Activated B cell treated with CpG ODN at 0.5 μM for 24 hours (primary cell): ENCODE data around the gene PARN. TPM values are rescaled to one million over a fixed set of nuclear protein-coding genes. Genes with fewer than 3 reads are reported as not detected.

Experiments used
- ATAC-seq: fragments of 200-7000 bp; cut with Tn5 transposase; one replicate; pipeline ENCODE4 v1.10.0; 2021; ENCODE audit warnings: low read depth, mild to moderate bottlenecking, moderate library complexity
- CTCF ChIA-PET: fragments of 350-600 bp; sonication (Branson Sonifier 250); formaldehyde crosslinking; loops from one replicate; lab custom pipeline; 2021; ENCODE audit warnings: antibody characterized with exemption; lab: Charles Lee
- POLR2A ChIA-PET: fragments of 350-600 bp; sonication (Branson Sonifier 250); formaldehyde crosslinking; loops from one replicate; lab custom pipeline; 2021; ENCODE audit warnings: antibody characterized with exemption; lab: Charles Lee
- DNase-seq: peaks from one replicate; pipeline ENCODE4 v3.0.0; 2022
- H3K27ac Mint-ChIP-seq: one replicate; pipeline ENCODE4 v1.8.0; 2020; ENCODE audit warnings: mixed read lengths
- H3K27me3 Mint-ChIP-seq: one replicate; pipeline ENCODE4 v1.8.0; 2021; ENCODE audit warnings: mixed read lengths
- H3K36me3 Mint-ChIP-seq: one replicate; pipeline ENCODE4 v1.8.0; 2021; ENCODE audit warnings: low read depth, mixed read lengths
- H3K4me1 Mint-ChIP-seq: one replicate; pipeline ENCODE4 v1.8.0; 2021; ENCODE audit warnings: mixed read lengths
- H3K4me3 Mint-ChIP-seq: one replicate; pipeline ENCODE4 v1.8.0; 2020; ENCODE audit warnings: mild to moderate bottlenecking, mixed read lengths
- H3K9me3 Mint-ChIP-seq: one replicate; pipeline ENCODE4 v1.8.0; 2020; ENCODE audit warnings: mixed read lengths
- intact Hi-C: fragments of 100-400 bp; cut with micrococcal nuclease; formaldehyde crosslinking; loops from one replicate; pipeline ENCODE4 v1.15.1; 2024
- total RNA-seq: library from RNA; stranded (reverse); gene quantifications from 2 replicates; pipeline ENCODE4 v1.2.3, GENCODE V29; 2022
- TF ChIP-seq, protein P1 (sequence below): fragments of 200-600 bp; IDR thresholded peaks from one replicate; pipeline ENCODE4 v1.8.0; 2022; ENCODE audit warnings: antibody characterized with exemption, mild to moderate bottlenecking

The PARN gene
- total RNA-seq, 1 donor from 2014 or later = 47.3 TPM

- CTCF ChIA-PET = no interaction called here
- ATAC-seq = no peak
These were observed 139.8 kb downstream of the PARN start for GRCh38 chr16:14490235-14490634.

GRCh38 chr16:14489460-14489859 lies 140.6 kb downstream of the PARN start:
- H3K36me3 Mint-ChIP-seq = peaks cover 17% of the 10 kb centered on the region
- no peaks in the 10 kb centered on the region for H3K27me3 Mint-ChIP-seq
- H3K9me3 Mint-ChIP-seq = no peaks in the 10 kb centered on the region
- no peak for DNase-seq
- ChIA-PET CTCF (no interaction called here), POLR2A (no interaction called here)
- H3K27ac Mint-ChIP-seq = no peak overlapping the region
- intact Hi-C loops = no loop called here
- no peak overlapping the region for H3K4me3 Mint-ChIP-seq
- ATAC-seq = no peak
- H3K4me1 Mint-ChIP-seq = peaks cover 17% of the 10 kb centered on the region
- TF ChIP-seq, protein P1, sequence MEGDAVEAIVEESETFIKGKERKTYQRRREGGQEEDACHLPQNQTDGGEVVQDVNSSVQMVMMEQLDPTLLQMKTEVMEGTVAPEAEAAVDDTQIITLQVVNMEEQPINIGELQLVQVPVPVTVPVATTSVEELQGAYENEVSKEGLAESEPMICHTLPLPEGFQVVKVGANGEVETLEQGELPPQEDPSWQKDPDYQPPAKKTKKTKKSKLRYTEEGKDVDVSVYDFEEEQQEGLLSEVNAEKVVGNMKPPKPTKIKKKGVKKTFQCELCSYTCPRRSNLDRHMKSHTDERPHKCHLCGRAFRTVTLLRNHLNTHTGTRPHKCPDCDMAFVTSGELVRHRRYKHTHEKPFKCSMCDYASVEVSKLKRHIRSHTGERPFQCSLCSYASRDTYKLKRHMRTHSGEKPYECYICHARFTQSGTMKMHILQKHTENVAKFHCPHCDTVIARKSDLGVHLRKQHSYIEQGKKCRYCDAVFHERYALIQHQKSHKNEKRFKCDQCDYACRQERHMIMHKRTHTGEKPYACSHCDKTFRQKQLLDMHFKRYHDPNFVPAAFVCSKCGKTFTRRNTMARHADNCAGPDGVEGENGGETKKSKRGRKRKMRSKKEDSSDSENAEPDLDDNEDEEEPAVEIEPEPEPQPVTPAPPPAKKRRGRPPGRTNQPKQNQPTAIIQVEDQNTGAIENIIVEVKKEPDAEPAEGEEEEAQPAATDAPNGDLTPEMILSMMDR = no peak

More at GRCh38 chr16:14490235-14490634, 139.8 kb downstream of the PARN start:
- H3K9me3 Mint-ChIP-seq = no peaks in the 10 kb centered on the region
- TF ChIP-seq, protein P1 = no peak
- H3K27ac Mint-ChIP-seq = no peak overlapping the region
- peaks cover 17% of the 10 kb centered on the region for H3K4me1 Mint-ChIP-seq
- no peak overlapping the region for H3K4me3 Mint-ChIP-seq
- intact Hi-C loops = no loop called here
- POLR2A ChIA-PET = no interaction called here
- peaks cover 23% of the 10 kb centered on the region for H3K36me3 Mint-ChIP-seq
- no peak for DNase-seq
- H3K27me3 Mint-ChIP-seq = no peaks in the 10 kb centered on the region

DNA sequence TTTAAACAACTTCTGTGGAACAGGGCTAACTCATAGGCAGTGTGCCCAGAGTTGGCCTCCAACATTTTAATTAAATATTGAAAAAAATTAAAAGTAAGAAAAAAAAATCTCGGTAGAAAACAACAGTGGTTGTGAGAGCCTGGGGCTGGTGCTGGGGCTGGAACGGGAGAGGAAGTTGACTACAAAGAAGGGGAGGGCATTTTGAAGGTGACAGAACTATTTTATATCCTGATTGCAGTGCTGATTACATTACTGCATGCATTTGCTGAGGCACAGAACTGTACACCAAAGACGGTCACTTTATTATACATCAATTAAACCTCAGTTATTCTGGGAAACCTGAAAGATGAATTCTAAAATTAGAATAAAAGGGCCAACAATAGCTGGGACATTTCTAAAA lies 142.5 kb downstream of the PARN start:
- intact Hi-C loops = no loop called here
- H3K27me3 Mint-ChIP-seq = no peaks in the 10 kb centered on the region
- POLR2A ChIA-PET = no interaction called here
- H3K4me1 Mint-ChIP-seq = peaks cover 11% of the 10 kb centered on the region
- H3K36me3 Mint-ChIP-seq = peaks cover 28% of the 10 kb centered on the region
- TF ChIP-seq, protein P1 = no peak
- H3K9me3 Mint-ChIP-seq = no peaks in the 10 kb centered on the region
- CTCF ChIA-PET = no interaction called here
- H3K27ac Mint-ChIP-seq = no peak overlapping the region
- no peak overlapping the region for H3K4me3 Mint-ChIP-seq
- no peak for DNase-seq
- ATAC-seq = no peak

- Mint-ChIP-seq H3K36me3 (peaks cover 37% of the 10 kb centered on the region), H3K27me3 (no peaks in the 10 kb centered on the region), H3K27ac (no peak overlapping the region), H3K9me3 (no peaks in the 10 kb centered on the region), H3K4me3 (no peak overlapping the region), H3K4me1 (peaks cover 7% of the 10 kb centered on the region)
- ATAC-seq (no peak), DNase-seq (no peak)
- ChIA-PET POLR2A (interaction anchor here (0.6 kb wide), 1 partner anchor 105 kb away, joined by 3 read pairs; no protein-coding TSS in a partner anchor), CTCF (no interaction called here)
- TF ChIP-seq, protein P1 = no peak
- intact Hi-C loops = no loop called here
These were observed 143.3 kb downstream of the PARN start for GRCh38 chr16:14486520-14487303.

GRCh38 chr16:14485811-14486519 lies 144.1 kb downstream of the PARN start:
- Mint-ChIP-seq H3K4me1 (peaks cover 7% of the 10 kb centered on the region), H3K9me3 (peaks cover 1% of the 10 kb centered on the region), H3K36me3 (peaks cover 41% of the 10 kb centered on the region), H3K27ac (no peak overlapping the region), H3K4me3 (no peak overlapping the region), H3K27me3 (no peaks in the 10 kb centered on the region)
- CTCF ChIA-PET = no interaction called here
- DNase-seq (no peak), ATAC-seq (no peak)
- TF ChIP-seq, protein P1 = no peak
- POLR2A ChIA-PET = no interaction called here
- intact Hi-C loops = no loop called here
